NCI-H82 (cell line): ENCODE results near the gene TMEM255B.
"Not testable (repeated sequence)": the region's sequence is repeated elsewhere in the genome, so short reads cannot be mapped to it uniquely, and the experiment has no call there.

Experiments
- DNase-seq: peaks from one replicate; lab custom pipeline; 2025; lab: John Stamatoyannopoulos, UW

TMEM255B gene

DNA sequence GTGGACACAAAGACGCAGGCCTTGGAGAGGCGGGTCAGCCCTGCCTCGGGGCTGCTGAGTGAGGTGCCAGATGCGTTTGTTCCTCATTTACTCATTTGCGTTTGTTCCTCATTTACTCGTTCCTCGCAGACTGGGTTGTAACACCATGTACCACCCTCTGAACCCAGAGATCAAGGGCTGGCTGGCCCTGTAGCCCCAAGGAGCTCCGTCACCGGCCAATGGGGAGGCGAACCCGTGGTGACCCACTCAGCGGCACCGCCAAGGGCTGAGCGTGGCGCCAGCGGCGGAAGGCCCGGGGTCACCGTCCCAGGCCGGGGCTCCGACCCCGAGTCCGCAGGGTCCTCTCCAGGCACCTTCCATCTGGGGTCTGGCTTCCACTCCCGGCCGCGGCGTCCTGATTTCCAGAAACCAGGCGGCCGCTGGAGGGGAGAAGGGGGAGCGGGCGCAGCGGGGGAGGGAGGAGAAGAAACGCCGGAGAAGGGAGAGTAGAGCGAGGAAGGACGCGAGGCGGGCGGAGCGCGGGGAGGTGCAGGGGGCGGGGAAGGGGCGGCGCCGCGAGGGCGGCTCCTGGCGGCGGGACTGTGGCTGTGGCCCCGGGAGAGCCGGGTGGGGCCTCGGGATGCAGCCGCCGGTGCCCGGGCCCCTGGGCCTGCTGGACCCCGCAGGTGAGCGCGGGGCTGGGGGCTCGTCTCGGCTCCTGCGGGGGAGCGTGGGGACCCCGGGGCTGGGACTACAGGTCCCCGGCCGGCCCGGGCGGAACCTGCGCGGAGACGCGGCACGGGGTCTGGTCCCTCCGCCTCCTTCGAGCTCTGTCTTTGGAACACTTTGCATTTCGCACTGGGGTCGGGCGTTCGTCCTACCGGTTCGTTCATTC lies at the start of gene TMEM255B:
Gene TMEM255B, plus strand, starts transcription at position 576 of the 874 bp plus-strand sequence. Its CDS starts 44 bp downstream, at position 620.
- DNase-seq, result peak; percentile 80

DNA sequence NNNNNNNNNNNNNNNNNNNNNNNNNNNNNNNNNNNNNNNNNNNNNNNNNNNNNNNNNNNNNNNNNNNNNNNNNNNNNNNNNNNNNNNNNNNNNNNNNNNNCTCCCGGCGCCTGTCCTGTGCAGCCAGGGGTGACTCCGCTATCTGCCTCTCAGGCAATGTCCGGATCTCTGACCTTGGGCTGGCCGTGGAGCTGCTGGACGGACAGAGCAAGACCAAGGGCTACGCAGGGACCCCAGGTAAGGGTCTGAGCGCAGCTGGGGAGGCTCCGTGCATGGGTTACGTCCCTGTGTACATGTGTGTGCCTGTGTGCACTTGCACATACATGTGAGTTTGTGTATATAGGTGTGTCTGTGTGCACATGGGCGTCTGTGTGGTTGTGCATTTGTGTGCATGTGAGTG lies 36.1 kb upstream of the TMEM255B start:
- DNase-seq, result no peak

DNA sequence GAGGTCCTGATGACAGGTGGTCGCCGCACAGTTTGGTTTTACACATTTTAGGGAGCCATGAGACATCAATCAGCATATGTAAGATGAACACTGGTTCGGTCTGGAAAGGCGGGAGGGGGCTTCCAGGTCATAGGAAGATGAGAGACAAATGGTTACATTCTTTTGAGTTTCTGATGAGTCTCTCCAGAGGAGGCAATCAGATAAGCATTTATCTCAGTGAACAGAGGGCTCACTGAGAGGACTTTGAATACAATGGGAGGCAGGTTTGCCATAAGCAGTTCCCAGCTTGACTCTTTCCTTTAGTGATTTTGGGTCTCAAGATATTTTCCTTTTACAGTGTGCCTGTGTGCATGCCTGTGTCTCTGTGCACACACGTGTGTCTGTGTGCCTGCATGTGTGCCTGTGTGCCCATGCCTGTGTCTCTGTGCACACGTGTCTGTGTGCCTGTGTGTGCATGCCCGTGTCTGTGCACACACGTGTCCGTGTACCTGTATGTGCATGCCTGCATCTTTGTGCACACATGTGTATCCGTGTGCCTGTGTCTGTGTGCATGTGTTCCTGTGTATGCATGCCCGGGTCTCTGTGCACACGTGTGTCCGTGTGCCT lies 35.5 kb upstream of the TMEM255B start:
- DNase-seq, result no peak

DNA sequence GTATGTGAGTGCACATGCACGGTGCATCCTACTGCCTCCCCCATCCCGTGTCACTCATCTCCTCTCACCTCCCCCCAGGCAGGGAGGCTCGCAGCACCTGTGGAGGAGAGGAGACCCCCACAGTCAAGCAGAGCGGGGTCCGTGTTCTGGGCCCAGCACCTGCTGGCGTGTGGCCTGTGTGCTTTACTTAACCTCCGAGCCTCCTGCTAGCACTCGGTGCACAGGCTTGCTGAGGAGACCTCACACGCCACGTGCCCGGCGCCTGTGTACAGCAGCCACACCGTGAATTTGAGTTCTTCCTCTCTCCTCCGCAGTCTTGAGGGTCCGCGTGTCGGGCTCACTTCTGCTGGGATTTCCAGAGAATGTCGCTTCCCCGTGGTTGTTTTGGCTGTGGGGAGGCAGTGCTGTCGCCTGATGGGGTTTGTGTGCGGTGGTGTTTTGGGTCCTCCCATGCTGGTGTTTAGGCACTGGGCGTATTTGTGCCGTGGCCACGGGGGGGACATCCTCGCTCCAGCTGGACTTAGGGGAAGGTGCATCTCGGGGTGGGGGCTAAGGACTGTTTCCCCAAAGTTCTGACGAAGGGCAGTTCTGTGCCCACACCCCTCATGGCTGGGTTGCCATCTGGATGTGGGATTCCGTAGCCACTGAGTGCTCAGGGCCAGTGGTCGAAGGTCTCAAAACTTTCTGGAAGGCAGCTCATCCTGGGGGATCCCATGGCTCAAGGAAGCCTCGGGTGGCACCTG lies 34.8 kb upstream of the TMEM255B start:
- no peak for DNase-seq

DNA sequence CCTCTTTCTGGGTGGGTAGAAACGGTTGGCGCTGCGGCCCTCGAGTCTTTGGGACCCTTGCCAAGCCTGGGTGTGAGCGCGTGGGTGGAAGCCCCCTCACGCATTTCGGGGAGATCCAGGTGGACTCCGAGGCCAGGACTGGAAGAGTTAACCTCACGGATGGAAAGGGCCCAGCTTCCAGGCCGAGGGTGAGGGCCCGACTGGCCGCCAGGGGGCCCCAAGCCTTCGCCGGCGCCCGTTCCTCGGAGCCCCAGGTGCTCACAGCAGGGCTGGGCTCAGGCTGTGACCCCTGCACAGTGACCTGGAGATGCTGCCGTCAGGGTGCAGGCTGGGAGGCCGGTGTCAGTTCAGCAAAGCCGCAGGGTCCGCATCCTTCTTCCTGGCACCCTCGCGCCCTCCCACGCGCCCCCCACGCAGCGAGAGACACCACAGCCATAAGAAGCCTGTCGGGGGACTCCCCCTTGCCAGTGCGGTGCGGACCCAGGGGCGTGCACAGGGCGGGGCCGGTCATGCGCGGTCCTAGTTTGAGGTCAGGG lies 34.2 kb upstream of the TMEM255B start:
- peak; percentile 79 for DNase-seq

DNA sequence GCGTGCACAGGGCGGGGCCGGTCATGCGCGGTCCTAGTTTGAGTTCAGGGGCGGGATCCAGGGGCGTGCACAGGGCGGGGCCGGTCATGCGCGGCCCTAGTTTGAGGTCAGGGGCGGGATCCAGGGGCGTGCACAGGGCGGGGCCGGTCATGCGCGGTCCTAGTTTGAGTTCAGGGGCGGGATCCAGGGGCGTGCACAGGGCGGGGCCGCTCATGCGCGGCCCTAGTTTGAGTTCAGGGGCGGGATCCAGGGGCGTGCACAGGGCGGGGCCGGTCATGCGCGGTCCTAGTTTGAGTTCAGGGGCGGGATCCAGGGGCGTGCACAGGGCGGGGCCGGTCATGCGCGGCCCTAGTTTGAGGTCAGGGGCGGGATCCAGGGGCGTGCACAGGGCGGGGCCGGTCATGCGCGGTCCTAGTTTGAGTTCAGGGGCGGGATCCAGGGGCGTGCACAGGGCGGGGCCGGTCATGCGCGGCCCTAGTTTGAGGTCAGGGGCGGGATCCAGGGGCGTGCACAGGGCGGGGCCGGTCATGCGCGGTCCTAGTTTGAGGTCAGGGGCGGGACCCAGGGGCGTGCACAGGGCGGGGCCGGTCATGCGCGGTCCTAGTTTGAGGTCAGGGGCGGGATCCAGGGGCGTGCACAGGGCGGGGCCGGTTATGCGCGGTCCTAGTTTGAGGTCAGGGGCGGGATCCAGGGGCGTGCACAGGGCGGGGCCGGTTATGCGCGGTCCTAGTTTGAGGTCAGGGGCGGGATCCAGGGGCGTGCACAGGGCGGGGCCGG lies 33.5 kb upstream of the TMEM255B start:
- DNase-seq, result not testable (repeated sequence)

DNA sequence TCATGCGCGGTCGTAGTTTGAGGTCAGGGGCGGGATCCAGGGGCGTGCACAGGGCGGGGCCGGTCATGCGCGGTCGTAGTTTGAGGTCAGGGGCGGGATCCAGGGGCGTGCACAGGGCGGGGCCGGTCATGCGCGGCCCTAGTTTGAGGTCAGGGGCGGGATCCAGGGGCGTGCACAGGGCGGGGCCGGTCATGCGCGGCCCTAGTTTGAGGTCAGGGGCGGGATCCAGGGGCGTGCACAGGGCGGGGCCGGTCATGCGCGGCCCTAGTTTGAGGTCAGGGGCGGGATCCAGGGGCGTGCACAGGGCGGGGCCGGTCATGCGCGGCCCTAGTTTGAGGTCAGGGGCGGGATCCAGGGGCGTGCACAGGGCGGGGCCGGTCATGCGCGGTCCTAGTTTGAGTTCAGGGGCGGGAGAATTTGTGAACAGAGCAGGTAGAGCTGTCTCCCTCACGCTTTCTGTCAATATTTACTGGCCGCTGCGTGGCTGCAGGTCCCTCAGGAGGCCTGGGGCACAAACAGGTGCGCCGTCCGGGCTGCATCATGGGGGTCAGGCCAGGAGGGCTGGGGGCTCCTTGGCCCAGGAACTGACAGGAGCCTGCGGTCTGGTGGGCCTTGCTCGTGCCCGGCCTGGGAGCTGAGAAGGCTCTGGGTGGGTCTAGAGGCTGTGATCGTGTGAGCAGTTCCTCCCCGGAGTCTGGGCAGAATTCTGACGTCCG lies 32.8 kb upstream of the TMEM255B start:
- not testable (repeated sequence) for DNase-seq

DNA sequence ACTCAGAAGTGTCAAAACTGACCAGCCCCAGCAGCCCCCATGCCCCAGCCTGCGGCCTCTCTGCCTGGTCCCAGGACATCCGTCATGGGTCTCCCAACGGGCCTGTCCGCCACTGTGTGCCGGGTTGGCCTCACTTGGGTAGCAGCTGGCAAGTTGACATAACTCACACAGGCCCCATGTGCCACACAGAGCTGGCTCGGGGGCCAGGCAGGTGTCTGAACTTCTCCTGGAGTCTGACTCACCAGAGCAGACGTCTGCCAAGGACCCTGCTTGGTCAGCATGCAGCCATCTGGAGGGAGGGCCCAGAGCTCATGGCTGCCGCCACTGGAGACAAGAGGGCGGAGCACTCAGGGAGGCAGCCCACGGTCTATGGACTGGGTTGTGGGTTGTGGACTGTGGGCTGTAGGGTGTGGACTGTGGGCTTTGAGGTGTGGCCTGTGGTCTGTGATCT lies 32.0 kb upstream of the TMEM255B start:
- DNase-seq, result no peak

DNA sequence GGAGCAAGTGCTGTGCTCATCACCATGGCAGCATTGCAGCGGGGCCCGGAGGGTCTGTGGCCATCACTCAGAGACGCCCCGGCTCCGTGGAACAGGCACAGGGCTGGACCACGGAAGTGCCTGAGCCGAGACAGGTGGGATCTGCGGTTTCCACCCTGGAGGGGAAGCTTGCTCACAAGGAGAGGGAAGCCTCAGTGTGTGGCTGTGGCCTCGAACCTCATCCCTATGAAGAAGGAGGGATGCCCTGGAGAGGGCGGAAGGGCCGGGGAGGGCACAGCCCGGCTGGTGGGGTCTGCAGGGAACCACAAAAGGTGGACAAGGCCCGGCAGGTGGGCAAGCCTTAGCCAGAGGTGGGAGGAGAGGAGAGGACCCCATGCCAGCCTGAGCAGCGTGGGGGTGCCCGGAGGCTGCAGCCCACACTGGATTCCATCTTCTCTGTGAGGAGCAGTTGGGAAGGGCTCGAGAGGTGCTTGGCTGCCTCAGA lies 30.4 kb upstream of the TMEM255B start:
- no peak for DNase-seq

DNA sequence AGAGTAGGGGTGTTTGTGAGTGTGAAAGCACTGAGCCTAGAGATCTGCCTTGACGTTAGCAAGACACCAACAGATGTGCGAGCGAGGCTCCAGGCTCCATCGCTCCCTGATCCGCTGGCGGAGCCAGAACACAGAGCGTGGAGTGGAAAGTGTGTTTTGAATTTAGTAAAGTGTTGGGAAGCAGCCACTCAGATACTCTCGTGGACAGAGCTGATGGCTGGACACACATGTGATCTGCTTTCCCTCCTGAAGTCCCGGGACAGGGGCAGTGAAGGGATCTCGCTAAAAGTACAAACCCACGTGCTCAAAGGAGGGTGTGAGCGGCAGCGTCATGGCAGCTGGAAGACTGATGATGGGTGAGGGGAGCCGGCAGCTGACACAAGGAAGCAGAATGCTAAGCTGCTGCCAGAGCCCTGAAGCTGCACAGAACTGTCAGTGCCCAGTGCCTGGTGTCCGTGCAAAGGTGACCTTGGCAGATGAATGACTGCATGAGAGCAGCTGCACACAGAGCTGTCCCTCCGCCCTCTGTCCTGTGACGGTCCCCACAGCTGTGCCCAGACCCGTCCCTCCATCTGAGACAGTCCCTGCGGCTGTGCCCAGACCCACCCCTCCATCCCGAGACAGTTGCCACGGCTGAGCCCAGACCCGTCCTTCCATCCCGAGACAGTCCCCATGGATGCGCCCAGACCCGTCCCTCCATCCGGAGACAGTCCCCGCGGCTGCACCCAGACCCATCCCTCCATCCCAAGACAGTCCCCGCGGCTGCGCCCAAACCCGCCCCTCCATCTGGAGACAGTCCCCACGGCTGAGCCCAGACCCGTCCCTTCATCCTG lies 29.6 kb upstream of the TMEM255B start:
- peak; percentile 43 for DNase-seq

DNA sequence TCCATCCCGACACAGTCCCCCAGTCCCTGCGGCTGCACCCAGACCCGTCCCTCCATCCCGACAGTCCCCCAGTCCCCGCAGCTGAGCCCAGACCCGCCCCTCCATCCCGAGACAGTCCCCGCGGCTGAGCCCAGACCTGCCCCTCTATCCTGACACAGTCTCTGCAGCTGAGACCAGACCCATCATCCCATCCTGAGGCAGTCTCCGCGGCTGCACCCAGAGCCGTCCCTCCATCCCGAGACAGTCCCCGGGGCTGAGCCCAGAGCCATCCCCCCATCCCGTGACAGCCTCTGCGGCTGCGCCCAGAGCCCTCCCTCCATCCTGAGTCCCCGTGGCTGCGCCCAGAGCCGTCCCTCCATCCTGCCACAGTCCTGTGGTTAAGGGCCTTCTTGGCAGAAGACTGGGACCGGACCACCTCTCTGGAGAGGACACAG lies 28.8 kb upstream of the TMEM255B start:
- no peak for DNase-seq

DNA sequence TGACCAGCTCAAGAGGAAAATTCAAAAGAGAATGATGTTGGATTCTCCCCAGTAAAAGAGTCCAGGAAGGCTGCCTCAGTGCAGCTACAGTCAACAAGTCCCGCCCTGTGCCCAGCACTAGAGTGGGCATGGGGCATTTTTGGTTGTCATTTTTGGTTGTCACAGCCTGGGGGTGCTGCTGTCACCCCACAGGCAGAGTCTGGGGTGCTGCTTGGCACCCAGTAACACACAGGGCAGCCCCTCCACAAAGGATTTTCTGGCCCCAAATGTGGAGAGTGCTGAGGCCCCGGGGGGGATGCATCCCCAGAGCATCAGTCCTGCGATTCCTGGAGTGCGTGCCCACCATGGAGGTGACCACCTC lies 28.2 kb upstream of the TMEM255B start:
- DNase-seq, result no peak

DNA sequence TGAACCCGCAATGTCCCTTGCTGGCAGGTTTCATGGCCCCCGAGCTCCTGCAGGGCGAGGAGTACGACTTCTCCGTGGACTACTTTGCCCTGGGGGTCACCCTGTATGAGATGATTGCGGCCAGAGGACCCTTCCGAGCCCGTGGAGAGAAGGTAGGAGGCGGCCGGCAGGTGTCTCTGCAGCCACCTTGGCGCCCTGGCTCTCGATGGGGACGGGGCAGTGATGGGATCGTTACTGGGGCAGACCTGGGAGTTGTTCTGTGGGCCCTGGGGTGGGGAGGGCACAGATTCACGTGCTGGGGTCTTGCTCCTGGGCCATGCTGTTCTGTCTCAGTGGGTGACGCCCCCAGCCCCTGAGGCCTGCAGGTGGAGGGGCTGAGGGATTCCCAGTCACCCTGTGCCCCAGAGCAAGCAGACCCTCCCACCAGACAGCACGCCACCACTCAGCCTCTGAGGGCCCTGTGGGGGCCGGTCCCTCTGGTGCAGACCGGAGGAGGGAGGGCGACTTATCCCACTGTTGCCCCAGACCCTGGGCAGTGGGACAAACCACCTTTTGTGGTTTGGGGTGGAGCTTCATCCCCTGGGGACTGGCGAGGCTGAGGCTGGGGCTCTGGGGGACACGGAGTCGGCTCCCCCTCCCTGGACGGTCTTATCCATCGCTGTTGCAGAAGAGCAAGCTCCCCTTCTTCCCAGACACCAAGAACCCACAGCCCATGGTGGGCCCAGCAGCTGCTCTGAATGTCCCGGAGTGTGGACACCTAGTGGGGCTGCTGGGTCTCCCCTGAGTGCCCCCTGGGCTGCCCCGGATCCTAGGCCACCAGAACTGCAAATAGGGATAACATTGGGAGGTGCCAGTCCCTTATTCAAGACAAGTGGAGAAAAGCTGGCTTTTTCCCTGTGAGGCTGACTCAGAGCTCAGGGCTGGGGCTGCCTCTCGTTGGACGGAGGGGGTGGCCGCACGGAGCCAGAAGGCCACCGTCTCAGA lies 27.5 kb upstream of the TMEM255B start:
- no peak for DNase-seq

DNA sequence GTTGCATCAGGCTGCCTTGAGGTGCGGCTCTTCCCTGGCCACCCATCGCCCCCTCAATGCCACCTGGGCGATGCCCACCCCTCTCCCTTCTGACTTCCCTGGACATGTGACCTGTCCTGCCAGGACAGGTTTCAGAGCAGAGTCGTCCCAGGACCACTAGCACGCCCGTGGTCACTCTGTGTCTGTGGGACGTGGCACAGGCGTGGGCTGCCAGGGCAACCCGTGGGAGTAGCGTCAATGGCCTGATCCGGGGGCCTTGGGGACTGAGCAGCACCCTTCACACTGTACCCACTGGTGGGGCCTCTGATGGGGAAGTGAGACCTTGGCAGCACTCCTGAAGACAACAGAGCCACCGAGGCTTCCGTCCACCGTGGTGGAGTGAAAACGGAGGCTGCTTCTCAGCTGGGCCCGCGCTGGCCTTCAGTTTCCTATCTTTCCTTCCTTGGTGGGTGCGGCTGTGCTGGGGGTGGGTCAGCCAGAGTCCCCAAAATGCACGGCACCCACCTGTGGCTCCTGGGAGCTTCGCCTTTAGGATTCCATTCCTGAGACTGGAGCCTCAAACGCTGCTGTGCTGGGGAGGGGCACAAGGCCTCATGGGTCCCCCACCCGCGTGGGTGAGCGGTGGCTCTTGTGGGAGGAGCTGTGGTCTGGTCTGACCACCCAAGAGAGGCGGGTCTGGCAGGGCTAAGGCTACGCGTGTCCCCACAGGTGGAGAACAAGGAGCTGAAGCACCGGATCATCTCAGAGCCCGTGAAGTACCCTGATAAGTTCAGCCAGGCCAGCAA lies 26.7 kb upstream of the TMEM255B start:
- no peak for DNase-seq

DNA sequence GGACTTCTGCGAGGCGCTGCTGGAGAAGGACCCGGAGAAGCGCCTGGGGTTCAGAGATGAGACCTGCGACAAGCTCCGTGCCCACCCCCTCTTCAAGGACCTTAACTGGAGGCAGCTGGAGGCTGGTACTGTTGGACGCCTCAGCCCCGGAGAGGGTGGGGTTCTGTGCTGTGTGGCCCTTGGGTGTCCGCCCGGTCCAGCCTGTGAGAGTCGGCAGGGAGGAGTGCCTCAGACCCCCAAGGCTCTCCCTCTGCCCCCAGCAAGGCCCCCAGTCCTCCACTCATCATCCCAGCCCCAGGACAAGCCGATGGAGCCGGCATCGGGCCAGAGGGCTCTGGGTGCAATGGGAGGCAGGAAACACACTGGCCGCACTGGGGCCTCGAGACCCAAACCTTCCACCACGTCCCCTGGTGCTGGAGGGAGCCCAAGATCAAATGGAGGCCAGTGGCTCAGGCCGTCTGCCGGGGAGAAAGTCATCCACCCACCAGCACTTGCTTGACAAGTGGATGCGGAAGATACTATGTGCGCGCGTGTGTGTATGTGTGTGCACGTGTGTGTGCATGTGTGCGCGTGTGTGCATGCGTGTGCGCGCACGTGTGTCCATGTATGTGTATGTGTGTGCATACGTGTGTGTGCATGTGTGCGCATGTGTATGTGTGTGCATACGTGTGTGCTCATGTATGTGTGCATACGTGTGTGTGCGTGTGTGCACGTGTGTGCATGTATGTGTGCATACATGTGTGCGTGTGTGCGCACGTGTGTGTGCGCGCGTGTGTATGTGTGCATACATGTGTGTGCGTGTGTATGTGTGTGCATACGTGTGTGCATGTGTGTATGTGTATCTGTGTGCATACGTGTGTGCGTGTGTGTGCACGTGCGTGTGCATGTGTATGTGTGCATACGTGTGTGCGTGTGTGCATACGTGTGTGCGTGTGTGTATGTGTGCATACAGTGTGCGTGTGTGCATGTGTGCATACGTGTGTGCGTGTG lies 25.8 kb upstream of the TMEM255B start:
- no peak for DNase-seq

DNA sequence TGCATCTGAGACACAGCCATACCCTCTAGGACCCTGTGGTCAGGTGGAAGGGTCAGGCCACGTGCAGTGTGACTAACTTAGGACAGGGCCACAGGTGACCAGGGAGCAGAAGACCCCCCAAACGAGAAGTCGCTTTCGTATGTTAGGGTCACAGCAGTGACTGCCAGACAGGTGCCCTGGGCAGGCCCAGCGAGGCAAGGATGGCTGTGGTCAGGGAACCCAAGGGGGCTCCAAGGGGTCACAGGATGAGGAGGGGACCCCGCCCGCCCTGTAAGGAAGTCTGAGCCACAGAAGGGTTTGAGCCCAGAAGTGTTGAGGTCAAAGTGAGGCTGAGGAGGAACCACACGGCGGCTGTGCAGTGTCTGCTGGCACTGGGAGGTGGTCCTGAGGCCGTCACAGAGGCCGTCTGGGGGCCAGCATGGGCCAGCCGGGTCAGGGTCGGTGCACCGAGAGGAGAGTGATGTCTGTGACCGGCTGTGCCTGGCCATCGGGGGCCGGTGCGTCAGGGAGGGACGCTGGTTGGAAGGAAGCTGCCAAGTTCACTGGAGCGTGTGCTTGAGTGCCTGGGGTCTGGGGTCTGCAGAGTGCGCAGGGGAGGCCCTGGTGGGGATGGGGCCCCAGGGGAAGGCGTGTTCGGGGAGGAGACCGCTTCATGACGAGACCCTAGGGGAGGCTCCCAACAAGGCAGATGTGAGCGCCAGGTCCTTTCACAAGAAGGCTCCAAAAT lies 24.8 kb upstream of the TMEM255B start:
- DNase-seq, result no peak
